Central memory CD8-positive, alpha-beta T cell (primary cell): ENCODE measurements around the gene WRAP53.

Experiments used
- ATAC-seq: fragments of 150-1000 bp; cut with Tn5 transposase; replicated peaks from 2 replicates; pipeline ENCODE4 v1.10.0; 2022; ENCODE audit warnings: mild to moderate bottlenecking, moderate FRiP score, moderate number of reproducible peaks; ENCODE audit not compliant: poor library complexity, severe bottlenecking; ENCODE audit errors: extremely low read depth
- DNase-seq, 2 donors: peaks; one replicate each; pipeline ENCODE4 v3.0.0; 2021; ENCODE audit warnings: low spot score in 2 of 2
- H3K27ac Mint-ChIP-seq: one replicate; pipeline ENCODE4 v1.8.0; 2022; ENCODE audit warnings: low read depth, mild to moderate bottlenecking, moderate library complexity, mixed read lengths
- H3K27me3 Mint-ChIP-seq: one replicate; pipeline ENCODE4 v1.8.0; 2022; ENCODE audit warnings: mixed read lengths
- H3K36me3 Mint-ChIP-seq: one replicate; pipeline ENCODE4 v1.8.0; 2022; ENCODE audit warnings: mild to moderate bottlenecking, moderate library complexity, mixed read lengths; ENCODE audit not compliant: insufficient read depth
- H3K4me1 Mint-ChIP-seq: one replicate; pipeline ENCODE4 v1.8.0; 2022; ENCODE audit warnings: mixed read lengths
- H3K4me3 Mint-ChIP-seq: one replicate; pipeline ENCODE4 v1.8.0; 2022; ENCODE audit warnings: mild to moderate bottlenecking, moderate library complexity, mixed read lengths
- H3K9me3 Mint-ChIP-seq: one replicate; pipeline ENCODE4 v1.8.0; 2022; ENCODE audit warnings: mixed read lengths

The WRAP53 gene

DNA sequence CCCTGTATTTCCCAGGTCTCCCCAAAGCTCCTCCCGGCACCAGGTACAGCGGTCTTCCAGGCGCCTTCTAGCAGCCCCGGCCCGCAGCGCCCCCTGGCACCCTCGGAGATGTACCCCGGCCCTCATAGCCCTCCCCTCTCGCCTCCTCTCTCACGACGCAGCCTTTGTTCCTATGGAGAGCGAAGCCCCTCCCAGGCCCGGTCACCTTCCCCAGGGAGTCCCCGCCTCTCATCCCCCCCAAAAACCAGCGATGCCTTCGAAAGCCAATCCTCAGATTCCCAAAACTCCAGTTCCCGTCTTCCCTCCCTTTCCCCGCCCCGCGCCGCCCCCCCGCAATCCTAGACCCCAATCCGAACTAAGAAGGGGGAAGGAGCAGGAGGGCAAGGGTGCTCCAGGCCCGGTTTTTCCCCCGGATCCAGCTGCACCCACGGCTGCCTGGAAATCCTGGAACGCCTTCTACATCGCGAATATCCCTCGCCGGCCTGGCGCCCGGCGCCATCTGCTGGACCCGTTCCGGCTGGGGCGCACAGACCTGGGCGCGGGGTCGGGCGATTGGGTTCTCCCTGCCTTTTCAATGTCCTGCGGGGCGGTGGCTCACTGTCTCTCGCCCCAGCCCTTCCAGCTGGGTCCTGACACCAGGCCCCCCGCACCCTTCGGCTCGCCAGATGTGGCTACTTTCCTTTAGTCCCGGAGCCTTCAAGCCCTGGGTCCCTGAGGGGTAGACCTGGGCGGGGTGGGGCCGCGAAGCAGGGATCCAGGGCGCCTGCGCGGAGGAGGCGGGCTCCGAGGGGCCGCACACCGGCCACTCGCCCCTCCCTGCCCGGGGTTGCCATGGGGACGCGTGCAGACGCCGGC lies 28.9 kb downstream of the WRAP53 start, which contains the start of gene DNAH2:
TSS of gene DNAH2 (plus strand) at position 844 of the 855 bp plus-strand sequence. CDS start 1,991 bp downstream, outside the sequence.
- ATAC-seq: peak; percentile 34
- Mint-ChIP-seq H3K36me3 (no peaks in the 10 kb centered on the region), H3K27me3 (peaks cover 100% of the 10 kb centered on the region), H3K27ac (no peak within 1 kb of the TSS), H3K4me1 (peaks cover 20% of the 10 kb centered on the region), H3K4me3 (peak within 1 kb of the TSS; percentile 53), H3K9me3 (no peaks in the 10 kb centered on the region)
- DNase-seq: no peak

DNA sequence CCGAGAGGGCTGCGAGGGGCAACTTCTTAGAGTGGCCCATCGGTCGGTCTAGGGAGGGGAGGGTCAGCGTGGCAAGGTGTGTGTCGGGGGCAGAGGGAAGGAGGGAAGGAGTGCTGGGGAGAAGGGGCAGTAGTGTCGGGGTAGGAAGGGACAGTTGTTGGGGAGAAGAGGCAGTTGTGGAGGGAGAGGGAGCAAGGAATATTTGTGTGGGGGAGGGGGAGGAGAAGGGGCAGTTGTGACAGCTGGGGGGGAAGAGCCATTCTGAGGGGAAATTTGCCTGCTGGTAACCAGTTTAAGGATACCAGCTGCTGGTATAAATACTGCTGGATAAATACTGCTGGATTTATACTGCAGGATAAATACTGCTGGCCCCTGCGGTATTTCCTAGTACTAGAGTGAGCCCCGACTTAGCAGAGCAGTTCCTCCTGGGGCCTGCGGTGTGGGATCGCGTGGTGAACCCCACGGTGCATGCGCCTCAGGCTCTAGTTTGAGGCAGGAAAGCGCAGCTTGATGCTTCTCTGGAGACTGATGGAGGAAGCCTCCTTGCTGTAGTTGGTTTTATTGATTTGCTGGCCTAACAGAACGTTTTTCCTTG lies 29.6 kb downstream of the WRAP53 start:
- Mint-ChIP-seq H3K36me3 (no peaks in the 10 kb centered on the region), H3K4me3 (peak overlapping the region; percentile 53), H3K27ac (no peak overlapping the region), H3K4me1 (peaks cover 20% of the 10 kb centered on the region), H3K9me3 (no peaks in the 10 kb centered on the region), H3K27me3 (peaks cover 100% of the 10 kb centered on the region)
- no peak for DNase-seq
- ATAC-seq: peak; percentile 64

DNA sequence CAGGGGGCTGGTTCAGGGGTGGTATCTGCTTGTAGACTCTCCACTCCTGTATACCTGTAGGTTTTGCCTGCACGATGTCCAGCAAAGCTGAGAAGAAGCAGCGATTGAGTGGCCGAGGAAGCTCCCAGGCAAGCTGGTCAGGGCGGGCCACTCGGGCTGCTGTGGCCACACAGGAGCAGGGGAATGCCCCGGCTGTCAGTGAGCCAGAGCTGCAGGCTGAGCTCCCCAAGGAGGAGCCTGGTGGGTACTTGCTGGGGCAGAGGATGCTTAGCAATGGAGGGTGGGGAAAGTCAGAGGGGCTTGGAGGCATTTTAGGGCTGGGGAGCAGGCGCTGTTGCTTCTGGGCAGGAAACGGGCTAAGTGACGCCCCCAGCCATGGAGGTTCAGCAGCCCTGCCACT lies 31.4 kb downstream of the WRAP53 start:
- no peak for DNase-seq
- Mint-ChIP-seq H3K36me3 (no peaks in the 10 kb centered on the region), H3K4me1 (peaks cover 17% of the 10 kb centered on the region), H3K9me3 (no peaks in the 10 kb centered on the region), H3K4me3 (no peak overlapping the region), H3K27me3 (peaks cover 95% of the 10 kb centered on the region), H3K27ac (no peak overlapping the region)
- no peak for ATAC-seq

DNA sequence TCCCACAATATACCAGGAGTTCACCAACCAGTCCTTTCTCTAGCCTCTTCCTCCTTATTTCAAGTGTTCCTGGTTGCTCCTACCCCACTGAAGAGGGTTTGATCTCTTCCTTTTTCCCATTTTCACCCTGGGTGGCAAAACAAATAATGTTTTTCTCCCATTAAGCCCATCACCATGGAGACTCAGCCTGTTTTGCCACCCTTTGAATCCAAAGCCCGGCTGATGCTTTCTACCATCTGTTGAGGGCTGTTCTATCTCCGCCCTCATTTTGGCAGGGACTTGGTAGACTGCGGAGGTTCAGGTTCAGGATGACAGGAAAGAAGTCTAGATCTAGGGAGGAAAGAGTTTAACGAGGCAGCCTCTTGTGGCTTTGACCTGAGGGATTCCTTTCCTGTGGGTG lies 31.8 kb downstream of the WRAP53 start:
- Mint-ChIP-seq H3K27ac (no peak overlapping the region), H3K36me3 (no peaks in the 10 kb centered on the region), H3K9me3 (no peaks in the 10 kb centered on the region), H3K4me1 (peaks cover 17% of the 10 kb centered on the region), H3K27me3 (peaks cover 90% of the 10 kb centered on the region), H3K4me3 (no peak overlapping the region)
- ATAC-seq (no peak), DNase-seq (no peak)

DNA sequence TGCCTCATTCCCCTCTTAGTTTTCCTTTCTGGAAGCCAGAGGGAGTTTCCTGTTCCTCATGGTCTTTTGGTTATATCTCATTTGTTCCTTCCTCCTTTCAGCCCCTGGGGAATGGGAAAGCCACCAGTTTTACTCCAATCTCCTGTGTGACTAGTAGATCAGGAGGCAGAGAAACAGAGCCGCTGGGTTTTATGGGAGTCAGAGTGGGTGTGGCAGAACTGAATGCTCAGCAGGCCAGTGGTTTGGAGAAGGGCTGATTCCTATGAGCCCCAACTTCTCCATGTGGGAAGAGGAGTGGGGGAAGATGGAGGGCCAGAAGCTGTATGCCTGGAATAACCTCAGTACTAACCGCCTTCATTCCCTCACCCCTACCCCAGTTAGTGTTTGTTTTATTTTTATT lies 33.3 kb downstream of the WRAP53 start:
- DNase-seq (no peak), ATAC-seq (no peak)
- no peaks in the 10 kb centered on the region for H3K36me3 Mint-ChIP-seq
- H3K27me3 Mint-ChIP-seq: peaks cover 85% of the 10 kb centered on the region
- H3K9me3 Mint-ChIP-seq: no peaks in the 10 kb centered on the region
- peaks cover 16% of the 10 kb centered on the region for H3K4me1 Mint-ChIP-seq
- H3K27ac Mint-ChIP-seq: no peak overlapping the region
- no peak overlapping the region for H3K4me3 Mint-ChIP-seq

DNA sequence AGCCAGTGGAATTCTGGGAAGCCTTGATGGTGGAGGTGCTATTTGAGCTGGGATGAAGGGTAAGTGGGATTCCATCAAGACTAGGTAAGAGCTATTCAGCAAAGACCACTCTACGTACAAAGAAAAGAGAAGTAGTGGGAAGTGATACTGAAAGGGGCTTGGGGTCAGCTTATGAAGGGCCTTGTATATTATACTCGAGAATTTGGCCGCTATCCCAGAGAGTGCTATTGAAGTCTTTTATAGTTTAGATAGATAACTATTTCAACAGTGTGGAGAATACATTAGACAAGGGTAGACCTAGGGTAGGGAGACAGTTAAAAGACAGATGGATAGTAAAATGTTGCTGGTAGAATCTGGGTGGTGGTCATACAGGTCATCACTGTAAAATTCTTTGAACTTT lies 39.6 kb downstream of the WRAP53 start:
- peaks cover 2% of the 10 kb centered on the region for H3K36me3 Mint-ChIP-seq
- H3K27ac Mint-ChIP-seq: no peak overlapping the region
- no peak overlapping the region for H3K4me3 Mint-ChIP-seq
- ATAC-seq (no peak), DNase-seq (no peak)
- peaks cover 57% of the 10 kb centered on the region for H3K27me3 Mint-ChIP-seq
- H3K4me1 Mint-ChIP-seq: no peaks in the 10 kb centered on the region
- no peaks in the 10 kb centered on the region for H3K9me3 Mint-ChIP-seq

DNA sequence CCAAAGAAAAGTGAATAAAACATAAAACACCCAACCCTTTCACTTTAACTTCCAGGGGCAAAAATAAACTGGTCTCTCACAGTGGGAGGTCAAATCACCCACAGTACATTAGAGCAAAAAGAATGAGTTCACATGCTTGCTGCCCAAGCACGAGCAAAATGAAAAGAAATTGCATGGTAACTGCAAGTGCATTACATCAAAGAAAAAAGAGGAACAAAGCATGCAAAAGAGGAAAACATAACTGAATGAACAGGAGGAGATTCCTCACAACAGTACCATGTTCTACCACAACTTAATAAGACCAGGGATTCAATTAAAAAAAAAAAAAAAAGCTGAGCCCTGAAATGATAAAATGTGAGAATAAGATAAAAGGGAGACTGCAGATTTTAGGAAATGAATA lies 41.5 kb downstream of the WRAP53 start:
- H3K27ac Mint-ChIP-seq: no peak overlapping the region
- DNase-seq (no peak), ATAC-seq (no peak)
- H3K27me3 Mint-ChIP-seq: peaks cover 56% of the 10 kb centered on the region
- H3K4me3 Mint-ChIP-seq: no peak overlapping the region
- no peaks in the 10 kb centered on the region for H3K4me1 Mint-ChIP-seq
- no peaks in the 10 kb centered on the region for H3K9me3 Mint-ChIP-seq
- H3K36me3 Mint-ChIP-seq: peaks cover 2% of the 10 kb centered on the region

DNA sequence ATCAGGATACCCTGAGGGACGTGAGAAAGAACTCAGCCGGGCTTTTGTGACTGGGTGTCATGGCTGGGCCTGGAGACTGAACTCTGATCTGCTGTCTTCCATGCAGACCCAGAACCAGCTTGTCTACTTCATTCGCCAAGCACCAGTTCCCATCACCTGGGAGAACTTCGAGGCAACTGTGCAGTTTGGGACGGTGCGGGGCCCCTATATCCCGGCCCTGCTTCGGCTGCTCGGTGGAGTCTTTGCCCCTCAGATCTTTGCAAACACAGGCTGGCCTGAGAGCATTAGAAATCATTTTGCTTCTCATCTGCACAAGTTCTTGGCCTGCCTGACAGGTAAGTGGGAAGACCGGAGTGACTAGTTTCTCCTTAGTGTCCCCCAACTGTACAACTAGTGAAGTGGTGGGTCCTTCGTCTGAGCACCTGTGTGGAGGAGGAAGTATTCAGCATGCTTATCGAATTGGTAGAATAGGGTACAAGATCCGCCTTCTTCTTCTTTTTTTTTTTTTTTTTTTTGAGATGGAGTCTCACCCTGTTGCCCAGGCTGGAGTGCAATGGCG lies 44.8 kb downstream of the WRAP53 start:
- ATAC-seq (no peak), DNase-seq (no peak)
- Mint-ChIP-seq H3K27me3 (peaks cover 59% of the 10 kb centered on the region), H3K27ac (no peak overlapping the region), H3K4me3 (no peak overlapping the region), H3K36me3 (peaks cover 2% of the 10 kb centered on the region), H3K9me3 (no peaks in the 10 kb centered on the region), H3K4me1 (no peaks in the 10 kb centered on the region)

DNA sequence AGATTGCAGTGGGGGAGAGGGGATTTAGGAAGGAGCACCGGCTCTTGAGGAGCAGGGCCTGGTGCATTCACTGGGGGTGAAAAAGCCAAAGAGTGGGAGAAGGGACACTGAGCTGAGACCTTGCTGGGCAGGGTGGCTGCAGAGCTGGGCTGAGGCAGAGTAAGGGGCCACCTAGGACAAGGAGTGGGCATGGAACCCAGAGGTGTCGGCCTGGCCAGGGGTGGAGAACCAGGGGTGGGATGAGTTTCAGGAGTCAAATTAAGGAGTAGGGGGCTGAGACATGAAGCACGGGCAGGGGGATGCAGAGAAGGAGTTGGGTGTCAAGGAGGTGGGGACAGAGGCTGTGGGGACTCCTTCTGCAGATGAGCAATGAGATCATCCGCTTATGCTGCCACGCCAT lies 49.3 kb downstream of the WRAP53 start:
- H3K36me3 Mint-ChIP-seq: no peaks in the 10 kb centered on the region
- H3K27me3 Mint-ChIP-seq: peaks cover 71% of the 10 kb centered on the region
- no peak for ATAC-seq

DNA sequence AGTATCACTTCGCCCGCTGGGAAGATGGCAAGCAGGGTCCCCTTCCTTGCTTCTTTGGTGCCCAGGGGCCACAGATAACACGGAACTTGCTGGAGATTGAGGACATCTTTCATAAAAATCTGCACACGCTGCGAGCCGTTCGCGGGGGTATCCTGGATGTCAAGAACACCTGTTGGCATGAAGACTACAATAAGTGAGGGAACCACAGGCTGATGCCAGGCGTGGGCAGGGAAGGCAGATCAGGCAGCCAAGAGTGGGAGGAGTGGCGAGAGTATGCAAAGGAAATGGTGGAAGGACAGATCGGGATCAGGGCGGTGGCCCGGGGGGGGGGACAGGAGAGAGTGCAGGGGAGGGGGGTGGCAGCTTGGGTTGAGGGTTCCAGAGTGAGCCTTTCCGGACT lies 51.5 kb downstream of the WRAP53 start:
- Mint-ChIP-seq H3K36me3 (no peaks in the 10 kb centered on the region), H3K27me3 (peaks cover 60% of the 10 kb centered on the region), H3K4me1 (no peaks in the 10 kb centered on the region), H3K27ac (no peak overlapping the region), H3K4me3 (no peak overlapping the region), H3K9me3 (no peaks in the 10 kb centered on the region)
- no peak for DNase-seq
- ATAC-seq: no peak

More for the DNA sequence above, 49.3 kb downstream of the WRAP53 start:
- no peaks in the 10 kb centered on the region for H3K4me1 Mint-ChIP-seq
- no peak for DNase-seq
- no peak overlapping the region for H3K4me3 Mint-ChIP-seq
- H3K27ac Mint-ChIP-seq: no peak overlapping the region
- no peaks in the 10 kb centered on the region for H3K9me3 Mint-ChIP-seq

DNA sequence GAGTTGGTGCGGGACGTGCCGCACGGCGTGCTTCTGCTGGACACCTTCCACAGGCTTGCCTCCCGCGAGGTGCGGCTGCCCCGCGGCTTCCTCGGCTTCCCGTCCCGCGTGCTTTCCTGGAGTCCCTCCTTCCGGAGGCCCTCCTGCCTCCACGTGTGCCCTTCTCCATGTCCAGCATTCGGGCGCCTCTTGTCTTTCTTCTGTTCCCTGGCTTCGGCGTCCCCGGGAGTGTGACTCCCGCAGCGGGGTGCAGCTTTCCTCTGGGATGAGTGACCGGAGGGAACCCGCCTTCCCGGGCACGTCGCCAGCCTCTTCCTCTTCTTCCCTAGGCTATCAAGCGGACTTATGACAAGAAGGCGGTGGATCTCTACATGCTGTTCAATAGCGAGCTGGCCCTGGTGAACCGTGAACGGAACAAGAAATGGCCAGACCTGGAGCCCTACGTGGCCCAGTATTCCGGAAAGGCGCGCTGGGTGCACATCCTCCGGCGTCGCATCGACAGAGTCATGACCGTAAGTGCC lies 52.3 kb downstream of the WRAP53 start:
- Mint-ChIP-seq H3K36me3 (no peaks in the 10 kb centered on the region), H3K27ac (no peak overlapping the region), H3K4me1 (no peaks in the 10 kb centered on the region), H3K27me3 (peaks cover 56% of the 10 kb centered on the region), H3K4me3 (no peak overlapping the region), H3K9me3 (no peaks in the 10 kb centered on the region)
- DNase-seq (no peak), ATAC-seq (no peak)

DNA sequence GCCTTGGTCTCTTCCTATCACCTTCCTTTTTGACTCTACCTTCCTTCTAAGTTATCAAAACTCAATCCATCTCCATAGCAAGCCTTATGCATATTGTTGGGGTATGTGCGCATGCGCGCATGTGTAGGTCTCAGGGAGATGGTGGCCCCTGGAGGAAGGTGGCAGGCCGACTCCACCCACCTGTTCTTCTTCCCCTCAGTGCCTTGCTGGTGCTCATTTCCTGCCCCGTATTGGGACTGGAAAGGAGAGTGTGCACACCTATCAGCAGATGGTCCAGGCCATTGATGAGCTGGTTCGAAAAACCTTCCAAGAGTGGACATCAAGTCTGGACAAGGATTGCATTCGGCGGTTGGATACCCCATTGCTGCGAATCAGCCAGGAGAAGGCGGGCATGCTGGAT lies 54.5 kb downstream of the WRAP53 start:
- DNase-seq (no peak), ATAC-seq (no peak)
- Mint-ChIP-seq H3K4me1 (no peaks in the 10 kb centered on the region), H3K36me3 (no peaks in the 10 kb centered on the region), H3K9me3 (no peaks in the 10 kb centered on the region), H3K27me3 (peaks cover 35% of the 10 kb centered on the region), H3K4me3 (no peak overlapping the region), H3K27ac (no peak overlapping the region)

DNA sequence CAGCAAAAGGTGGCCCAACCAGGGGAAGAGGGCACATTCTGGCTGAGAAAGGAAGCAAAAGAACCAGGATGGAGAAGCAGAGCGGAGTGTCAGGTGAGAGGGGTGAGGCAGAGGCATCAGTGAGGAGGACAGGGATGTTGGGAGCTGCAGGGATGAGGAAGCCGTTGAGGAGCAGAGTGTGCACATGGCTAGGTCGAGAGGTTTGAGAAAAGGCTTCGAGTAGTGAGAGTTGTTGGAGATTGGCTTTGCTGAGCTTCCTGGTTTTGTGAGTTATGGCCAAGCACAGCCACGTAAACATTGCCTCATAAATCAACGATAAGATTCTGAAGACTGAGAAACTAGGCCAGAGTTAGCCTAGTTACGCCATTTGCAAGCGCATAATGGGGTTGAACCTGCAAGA lies 56.1 kb downstream of the WRAP53 start:
- Mint-ChIP-seq H3K9me3 (no peaks in the 10 kb centered on the region), H3K4me3 (no peak overlapping the region), H3K27me3 (peaks cover 25% of the 10 kb centered on the region), H3K27ac (no peak overlapping the region), H3K4me1 (no peaks in the 10 kb centered on the region), H3K36me3 (peaks cover 2% of the 10 kb centered on the region)
- DNase-seq: no peak
- ATAC-seq: no peak
